Trophoblast cell (in vitro differentiated cells and primary cell): Measurements from ENCODE around the gene MRC2.

Experiments used
- DNase-seq, 2 donors: peaks; one replicate each; pipeline ENCODE4 v3.0.0-alpha.2; 2016
- H2AFZ ChIP-seq: 2 replicates; pipeline ENCODE4 v1.6.1; 2013; ENCODE audit warnings: low read length, moderate library complexity, mild to moderate bottlenecking; ENCODE audit not compliant: insufficient read depth, poor library complexity
- H2AK5ac ChIP-seq: 2 replicates; pipeline ENCODE4 v1.6.1; 2013; ENCODE audit warnings: mild to moderate bottlenecking, low read length
- H2BK120ac ChIP-seq: 2 replicates; pipeline ENCODE4 v1.6.1; 2013; ENCODE audit warnings: low read length, mild to moderate bottlenecking, moderate library complexity; ENCODE audit not compliant: insufficient read depth, poor library complexity
- H2BK12ac ChIP-seq: 2 replicates; pipeline ENCODE4 v1.6.1; 2013; ENCODE audit warnings: mild to moderate bottlenecking, low read length, moderate library complexity
- H2BK5ac ChIP-seq: 2 replicates; pipeline ENCODE4 v1.6.1; 2013; ENCODE audit warnings: low read length, low read depth, moderate library complexity, mild to moderate bottlenecking; ENCODE audit not compliant: poor library complexity
- H3K14ac ChIP-seq: 2 replicates; pipeline ENCODE4 v1.6.1; 2013; ENCODE audit warnings: mild to moderate bottlenecking, low read length
- H3K18ac ChIP-seq: 2 replicates; pipeline ENCODE4 v1.6.1; 2013; ENCODE audit warnings: mild to moderate bottlenecking, low read length
- H3K23ac ChIP-seq: 2 replicates; pipeline ENCODE4 v1.6.1; 2013; ENCODE audit warnings: low read length
- H3K27ac ChIP-seq: 2 replicates; pipeline ENCODE4 v1.5.1; 2013; ENCODE audit warnings: low read depth, mild to moderate bottlenecking, inconsistent platforms, low read length, moderate library complexity
- H3K27me3 ChIP-seq: 2 replicates; pipeline ENCODE4 v1.6.1; 2013; ENCODE audit warnings: inconsistent platforms, mild to moderate bottlenecking, low read length, moderate library complexity; ENCODE audit not compliant: insufficient read depth
- H3K36me3 ChIP-seq, 2 experiments: 1 replicate in 1 of 2; 2 replicates in 1 of 2; pipeline ENCODE4 v1.6.1; 2013; ENCODE audit warnings: low read length in 2 of 2, mild to moderate bottlenecking in 2 of 2, moderate library complexity in 1 of 2; ENCODE audit not compliant: insufficient read depth in 2 of 2, control insufficient read depth in 1 of 2
- H3K4ac ChIP-seq: 2 replicates; pipeline ENCODE4 v1.6.1; 2013; ENCODE audit warnings: low read depth, mild to moderate bottlenecking, low read length, moderate library complexity
- H3K4me1 ChIP-seq, 2 experiments: 1 replicate in 1 of 2; 2 replicates in 1 of 2; pipeline ENCODE4 v1.6.1; 2013; ENCODE audit warnings: low read length in 2 of 2, mild to moderate bottlenecking in 2 of 2, moderate library complexity in 1 of 2; ENCODE audit not compliant: insufficient read depth in 2 of 2, control insufficient read depth in 1 of 2
- H3K4me2 ChIP-seq: 2 replicates; pipeline ENCODE4 v1.6.1; 2013; ENCODE audit warnings: inconsistent platforms, mild to moderate bottlenecking, low read length, moderate library complexity
- H3K4me3 ChIP-seq: 2 replicates; pipeline ENCODE4 v1.5.1; 2013; ENCODE audit warnings: mild to moderate bottlenecking, low read depth, low read length, inconsistent platforms
- H3K79me1 ChIP-seq: one replicate; pipeline ENCODE4 v1.6.1; 2013; ENCODE audit warnings: low read length
- H3K79me2 ChIP-seq: 2 replicates; pipeline ENCODE4 v1.6.1; 2013; ENCODE audit warnings: low read length, mild to moderate bottlenecking; ENCODE audit not compliant: control insufficient read depth, insufficient read depth, poor library complexity
- H3K9ac ChIP-seq: 2 replicates; pipeline ENCODE4 v1.6.1; 2013; ENCODE audit warnings: mild to moderate bottlenecking, low read length
- H3K9me3 ChIP-seq: 2 replicates; pipeline ENCODE4 v1.6.1; 2013; ENCODE audit warnings: low read depth, mild to moderate bottlenecking, control low read depth, inconsistent platforms, low read length; ENCODE audit not compliant: insufficient read depth
- H4K12ac ChIP-seq: 2 replicates; pipeline ENCODE4 v1.6.1; 2013; ENCODE audit warnings: low read depth, mild to moderate bottlenecking, low read length, moderate library complexity
- H4K8ac ChIP-seq: 2 replicates; pipeline ENCODE4 v1.6.1; 2013; ENCODE audit warnings: low read depth, mild to moderate bottlenecking, low read length, moderate library complexity
- H4K91ac ChIP-seq: one replicate; pipeline ENCODE4 v1.6.1; 2013; ENCODE audit warnings: low read depth, mild to moderate bottlenecking, low read length, moderate library complexity
- WGBS: extraction: QIAGEN DNeasy Blood & Tissue Kit; methylation state at CpG from one replicate; pipeline ENCODE4 v1.1.7; 2013; ENCODE audit warnings: missing lambda C conversion rate; ENCODE audit not compliant: insufficient read length, insufficient coverage; ENCODE audit errors: extremely low coverage; 5-methylcytosine and 5-hydroxymethylcytosine counted together

The MRC2 gene

GRCh38 chr17:62655656-62656055 lies 28.2 kb downstream of the MRC2 start:
- H3K23ac ChIP-seq = no peak overlapping the region
- no peak overlapping the region for H2BK5ac ChIP-seq
- no peak overlapping the region for H4K12ac ChIP-seq
- peak in 1 of 2 donors; percentile 9 for DNase-seq
- H4K8ac ChIP-seq = no peak overlapping the region
- peaks cover 2 to 13% of the 10 kb centered on the region in 2 experiments for H3K36me3 ChIP-seq
- H2BK12ac ChIP-seq = no peak overlapping the region
- no peaks in the 10 kb centered on the region for H3K27me3 ChIP-seq
- H4K91ac ChIP-seq = no peak overlapping the region
- no peak overlapping the region for H3K27ac ChIP-seq
- no peak overlapping the region for H3K18ac ChIP-seq
- WGBS = no CpG with 5 or more reads among the region's 6 CpGs
- peaks cover 3% of the 10 kb centered on the region for H3K79me2 ChIP-seq
- no peak overlapping the region for H2BK120ac ChIP-seq
- no peak overlapping the region for H3K9ac ChIP-seq
- peaks cover 15% of the 10 kb centered on the region for H3K79me1 ChIP-seq
- no peak overlapping the region for H2AFZ ChIP-seq
- no peaks in the 10 kb centered on the region for H3K9me3 ChIP-seq
- no peak overlapping the region for H3K4me2 ChIP-seq
- no peak overlapping the region for H3K4me3 ChIP-seq
- H2AK5ac ChIP-seq = no peak overlapping the region
- no peak overlapping the region for H3K14ac ChIP-seq
- peaks cover 29 to 34% of the 10 kb centered on the region in 2 experiments for H3K4me1 ChIP-seq
- H3K4ac ChIP-seq = no peak overlapping the region

- H3K9ac ChIP-seq = no peak overlapping the region
- H3K79me1 ChIP-seq = peaks cover 15% of the 10 kb centered on the region
- no peak overlapping the region for H3K18ac ChIP-seq
- no peak overlapping the region for H2AFZ ChIP-seq
- no peaks in the 10 kb centered on the region for H3K27me3 ChIP-seq
- H2BK12ac ChIP-seq = no peak overlapping the region
- WGBS = no CpG with 5 or more reads among the region's 1 CpG
- H3K4me1 ChIP-seq = peaks cover 29 to 34% of the 10 kb centered on the region in 2 experiments
- H3K9me3 ChIP-seq = no peaks in the 10 kb centered on the region
- no peak overlapping the region for H3K14ac ChIP-seq
- no peak overlapping the region for H2BK5ac ChIP-seq
- no peak overlapping the region for H4K91ac ChIP-seq
- no peak overlapping the region for H3K23ac ChIP-seq
- no peak overlapping the region for H3K4me2 ChIP-seq
- no peak for DNase-seq
- peaks cover 3% of the 10 kb centered on the region for H3K79me2 ChIP-seq
- peaks cover 2 to 13% of the 10 kb centered on the region in 2 experiments for H3K36me3 ChIP-seq
- no peak overlapping the region for H3K4me3 ChIP-seq
- no peak overlapping the region for H2AK5ac ChIP-seq
- H3K4ac ChIP-seq = no peak overlapping the region
- no peak overlapping the region for H4K12ac ChIP-seq
- no peak overlapping the region for H2BK120ac ChIP-seq
- H4K8ac ChIP-seq = no peak overlapping the region
- no peak overlapping the region for H3K27ac ChIP-seq
Measured at GRCh38 chr17:62656446-62656845, 29.0 kb downstream of the MRC2 start.

GRCh38 chr17:62657145-62657665 lies 29.7 kb downstream of the MRC2 start:
- H3K27ac ChIP-seq = no peak overlapping the region
- H3K4ac ChIP-seq = no peak overlapping the region
- peaks cover 3% of the 10 kb centered on the region for H3K79me2 ChIP-seq
- H4K12ac ChIP-seq = no peak overlapping the region
- peaks cover 28 to 30% of the 10 kb centered on the region in 2 experiments for H3K4me1 ChIP-seq
- H3K36me3 ChIP-seq = peaks cover 2 to 13% of the 10 kb centered on the region in 2 experiments
- no peak overlapping the region for H2AK5ac ChIP-seq
- peaks cover 14% of the 10 kb centered on the region for H3K79me1 ChIP-seq
- no peaks in the 10 kb centered on the region for H3K9me3 ChIP-seq
- no peak overlapping the region for H2BK12ac ChIP-seq
- no peak overlapping the region for H2BK5ac ChIP-seq
- H3K9ac ChIP-seq = no peak overlapping the region
- H3K4me2 ChIP-seq = no peak overlapping the region
- no CpG with 5 or more reads among the region's 3 CpGs for WGBS
- H2BK120ac ChIP-seq = no peak overlapping the region
- DNase-seq = no peak
- no peak overlapping the region for H3K23ac ChIP-seq
- no peak overlapping the region for H4K91ac ChIP-seq
- H3K27me3 ChIP-seq = no peaks in the 10 kb centered on the region
- no peak overlapping the region for H3K4me3 ChIP-seq
- H2AFZ ChIP-seq = no peak overlapping the region
- H4K8ac ChIP-seq = no peak overlapping the region
- no peak overlapping the region for H3K18ac ChIP-seq
- no peak overlapping the region for H3K14ac ChIP-seq

DNA sequence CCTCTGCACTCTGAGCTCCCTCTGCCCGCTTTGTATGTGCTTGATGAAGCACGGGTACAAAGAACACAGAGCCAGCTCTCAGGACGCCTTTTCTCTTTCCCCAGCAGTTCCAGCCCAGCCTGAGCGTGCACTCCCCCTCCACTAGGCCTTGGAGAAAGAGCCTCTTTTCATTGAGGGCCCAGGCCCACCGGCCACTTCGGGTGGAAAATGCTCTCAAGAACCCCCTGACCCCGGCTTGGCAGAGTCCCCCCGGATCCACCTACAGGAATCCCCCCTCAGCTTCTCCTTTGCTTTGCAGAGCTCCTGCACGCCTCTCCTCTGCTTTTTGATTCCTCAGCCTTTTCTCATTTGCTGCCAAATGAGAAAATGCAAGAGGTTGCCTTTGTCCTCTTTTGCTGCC lies 30.2 kb downstream of the MRC2 start:
- H2AFZ ChIP-seq = no peak overlapping the region
- WGBS = no CpG with 5 or more reads among the region's 9 CpGs
- no peak overlapping the region for H2AK5ac ChIP-seq
- no peak overlapping the region for H4K8ac ChIP-seq
- no peak overlapping the region for H2BK120ac ChIP-seq
- no peak overlapping the region for H3K18ac ChIP-seq
- no peaks in the 10 kb centered on the region for H3K27me3 ChIP-seq
- peaks cover 2 to 13% of the 10 kb centered on the region in 2 experiments for H3K36me3 ChIP-seq
- peaks cover 24 to 26% of the 10 kb centered on the region in 2 experiments for H3K4me1 ChIP-seq
- no peak overlapping the region for H3K9ac ChIP-seq
- H3K27ac ChIP-seq = no peak overlapping the region
- H3K4me2 ChIP-seq = no peak overlapping the region
- no peak overlapping the region for H2BK12ac ChIP-seq
- no peak overlapping the region for H2BK5ac ChIP-seq
- DNase-seq = no peak
- no peak overlapping the region for H4K91ac ChIP-seq
- no peak overlapping the region for H3K4ac ChIP-seq
- H3K23ac ChIP-seq = no peak overlapping the region
- peaks cover 10% of the 10 kb centered on the region for H3K79me1 ChIP-seq
- H3K4me3 ChIP-seq = no peak overlapping the region
- no peak overlapping the region for H3K14ac ChIP-seq
- H4K12ac ChIP-seq = no peak overlapping the region
- H3K9me3 ChIP-seq = no peaks in the 10 kb centered on the region
- H3K79me2 ChIP-seq = peaks cover 3% of the 10 kb centered on the region
